AG04450 (cell line): ENCODE results near the gene KHDRBS2. TPM values are rescaled to one million over a fixed set of nuclear protein-coding genes. Genes with fewer than 3 reads are reported as not detected.

ENCODE experiments used
- CTCF ChIA-PET: fragments of 300-600, 350-600 bp; formaldehyde crosslinking; extraction: SDS; loops from one replicate; lab custom pipeline; 2022; ENCODE audit warnings: antibody characterized with exemption, inconsistent platforms; lab: Charles Lee
- POLR2A ChIA-PET: fragments of 350-600 bp; formaldehyde crosslinking; extraction: SDS; loops from one replicate; lab custom pipeline; 2021; ENCODE audit warnings: antibody characterized with exemption, inconsistent platforms; lab: Yijun Ruan, JAX
- DNase-seq: peaks from one replicate; pipeline ENCODE4 v3.0.0-alpha.2; 2011; ENCODE audit warnings: low read depth, low spot score
- H3K27ac ChIP-seq: one replicate; pipeline ENCODE4 v1.5.1; 2012; ENCODE audit warnings: low read depth, low read length, control low read depth
- H3K27me3 ChIP-seq: one replicate; pipeline ENCODE4 v1.6.0; 2012; ENCODE audit warnings: low read length; ENCODE audit not compliant: control insufficient read depth, insufficient read depth
- H3K4me3 ChIP-seq: 2 replicates; pipeline ENCODE4 v1.5.1; 2011; ENCODE audit warnings: mild to moderate bottlenecking, low read depth, low read length, control low read depth
- H3K9me3 ChIP-seq: 2 replicates; pipeline ENCODE4 v1.5.1; 2012; ENCODE audit warnings: low read length; ENCODE audit not compliant: control insufficient read depth, insufficient read depth
- polyA plus RNA-seq: library from polyadenylated mRNA; depleted of rRNA; stranded (reverse); fragments of >200 nt; gene quantifications from 2 replicates; pipeline ENCODE4 v1.2.3, GENCODE V29; 2011
- TF ChIP-seq, protein P1 (sequence below): IDR thresholded peaks from 2 replicates; pipeline ENCODE4 v1.5.1; 2011; ENCODE audit warnings: low read depth, low read length, control low read depth, inconsistent platforms

The KHDRBS2 gene
- polyA plus RNA-seq, 1 experiment, result not detected

DNA sequence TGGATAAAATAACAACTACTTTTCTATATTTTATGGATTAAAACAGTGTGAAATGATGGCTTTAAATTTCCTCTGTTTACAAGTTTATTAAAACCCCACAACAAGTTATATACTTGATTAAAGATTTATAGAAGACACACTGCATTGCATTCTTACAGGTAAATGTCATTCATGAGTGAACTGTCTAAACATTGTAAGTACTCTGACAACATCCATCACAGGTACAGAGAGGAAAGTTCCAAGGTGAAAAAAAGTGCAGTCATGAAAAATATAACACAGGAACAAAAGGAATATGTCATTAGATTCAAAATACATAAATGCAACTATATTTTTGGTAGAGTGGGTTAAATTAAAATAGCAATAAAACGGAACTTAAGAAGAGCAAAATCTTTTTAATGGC, 156.9 kb downstream of the KHDRBS2 start:
- TF ChIP-seq, protein P1, sequence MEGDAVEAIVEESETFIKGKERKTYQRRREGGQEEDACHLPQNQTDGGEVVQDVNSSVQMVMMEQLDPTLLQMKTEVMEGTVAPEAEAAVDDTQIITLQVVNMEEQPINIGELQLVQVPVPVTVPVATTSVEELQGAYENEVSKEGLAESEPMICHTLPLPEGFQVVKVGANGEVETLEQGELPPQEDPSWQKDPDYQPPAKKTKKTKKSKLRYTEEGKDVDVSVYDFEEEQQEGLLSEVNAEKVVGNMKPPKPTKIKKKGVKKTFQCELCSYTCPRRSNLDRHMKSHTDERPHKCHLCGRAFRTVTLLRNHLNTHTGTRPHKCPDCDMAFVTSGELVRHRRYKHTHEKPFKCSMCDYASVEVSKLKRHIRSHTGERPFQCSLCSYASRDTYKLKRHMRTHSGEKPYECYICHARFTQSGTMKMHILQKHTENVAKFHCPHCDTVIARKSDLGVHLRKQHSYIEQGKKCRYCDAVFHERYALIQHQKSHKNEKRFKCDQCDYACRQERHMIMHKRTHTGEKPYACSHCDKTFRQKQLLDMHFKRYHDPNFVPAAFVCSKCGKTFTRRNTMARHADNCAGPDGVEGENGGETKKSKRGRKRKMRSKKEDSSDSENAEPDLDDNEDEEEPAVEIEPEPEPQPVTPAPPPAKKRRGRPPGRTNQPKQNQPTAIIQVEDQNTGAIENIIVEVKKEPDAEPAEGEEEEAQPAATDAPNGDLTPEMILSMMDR, result no peak
- Histone ChIP-seq H3K4me3 (no peak overlapping the region), H3K9me3 (peaks cover 18% of the 10 kb centered on the region), H3K27me3 (no peaks in the 10 kb centered on the region), H3K27ac (no peak overlapping the region)
- CTCF ChIA-PET, result no interaction called here
- POLR2A ChIA-PET, result no interaction called here
- DNase-seq, result no peak

- Histone ChIP-seq H3K27ac (no peak overlapping the region), H3K27me3 (no peaks in the 10 kb centered on the region), H3K9me3 (peaks cover 12% of the 10 kb centered on the region; the same call in 1 of the 2 replicates), H3K4me3 (no peak overlapping the region)
- CTCF ChIA-PET, result no interaction called here
- no peak for DNase-seq
- TF ChIP-seq, protein P1, result no peak
- POLR2A ChIA-PET, result no interaction called here
Measured at GRCh38 chr6:62119401-62119800, 166.6 kb downstream of the KHDRBS2 start.

GRCh38 chr6:62103186-62103859, 182.7 kb downstream of the KHDRBS2 start:
- TF ChIP-seq, protein P1, result no peak
- Histone ChIP-seq H3K9me3 (peaks cover 20% of the 10 kb centered on the region), H3K4me3 (no peak overlapping the region), H3K27ac (no peak overlapping the region), H3K27me3 (no peaks in the 10 kb centered on the region)
- no peak for DNase-seq
- ChIA-PET CTCF (interaction anchor here (0.6 kb wide), 1 partner anchor 35 kb away, joined by 4 read pairs; no protein-coding TSS in a partner anchor), POLR2A (no interaction called here)

DNA sequence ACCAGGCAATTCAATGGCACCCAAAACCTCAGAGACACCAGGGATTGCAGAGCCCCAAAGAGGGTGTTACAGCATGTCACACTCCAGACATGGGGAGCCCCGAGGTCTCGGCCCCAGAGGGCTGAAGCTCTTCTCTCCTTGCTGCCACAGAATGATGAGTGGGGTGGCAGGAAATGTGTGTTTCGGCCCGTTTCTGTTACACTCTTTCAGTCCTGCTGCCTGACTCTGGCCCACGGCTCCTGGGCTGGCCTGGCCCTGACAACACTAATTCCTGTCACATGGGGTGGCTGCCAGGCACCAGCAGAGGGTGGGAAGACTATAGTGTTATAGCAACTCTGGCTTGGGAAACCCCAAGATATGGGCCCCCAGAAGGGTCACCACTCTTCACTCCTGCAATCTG, 183.6 kb downstream of the KHDRBS2 start:
- POLR2A ChIA-PET, result no interaction called here
- Histone ChIP-seq H3K4me3 (no peak overlapping the region), H3K27ac (no peak overlapping the region), H3K27me3 (no peaks in the 10 kb centered on the region), H3K9me3 (peaks cover 20% of the 10 kb centered on the region)
- no peak for DNase-seq
- CTCF ChIA-PET, result no interaction called here
- TF ChIP-seq, protein P1, result no peak

DNA sequence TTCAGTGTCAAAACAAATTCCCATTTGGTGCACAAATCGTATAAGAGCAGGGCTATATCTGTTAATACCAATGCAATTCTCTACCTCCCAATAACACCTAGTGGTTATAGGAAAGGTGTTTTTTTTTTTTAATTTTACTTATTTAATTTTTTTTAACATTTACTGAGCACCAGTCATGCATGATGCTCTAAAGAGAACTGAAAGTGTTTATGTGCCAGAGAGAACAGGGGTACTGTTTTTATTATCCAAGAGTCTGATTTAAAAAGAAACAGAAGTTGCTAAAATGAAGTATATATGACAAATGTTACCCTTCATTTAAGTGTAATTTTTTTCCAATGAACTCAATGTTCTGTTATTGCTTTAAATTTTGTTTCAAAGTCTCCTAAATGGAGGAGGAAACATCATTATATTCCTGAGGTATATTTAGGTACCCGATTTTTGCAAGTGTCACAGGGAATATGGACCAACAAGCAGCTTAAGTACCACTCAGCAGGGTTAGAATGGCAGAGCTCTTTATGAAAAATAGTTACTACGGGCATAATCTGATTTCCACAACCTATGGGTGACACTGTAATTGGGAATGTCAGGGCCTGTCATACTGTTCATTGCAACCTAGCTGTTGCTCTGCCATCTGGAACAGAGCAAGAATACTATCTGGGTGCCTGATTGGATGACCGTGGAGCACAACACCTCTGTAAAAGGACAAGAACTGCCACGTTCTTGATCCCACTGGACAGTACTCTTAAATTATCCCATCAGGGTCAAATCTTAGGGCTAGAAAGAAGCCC, 195.4 kb downstream of the KHDRBS2 start:
- Histone ChIP-seq H3K9me3 (peaks cover 11% of the 10 kb centered on the region; the same call in 1 of the 2 replicates), H3K27ac (no peak overlapping the region), H3K27me3 (no peaks in the 10 kb centered on the region), H3K4me3 (no peak overlapping the region)
- no peak for DNase-seq
- ChIA-PET POLR2A (no interaction called here), CTCF (interaction anchor here (0.7 kb wide), 1 partner anchor 300 kb away, joined by 3 read pairs; no protein-coding TSS in a partner anchor)
- TF ChIP-seq, protein P1, result no peak
